ENCODE results near the gene MUC4.

MUC4 gene

DNA sequence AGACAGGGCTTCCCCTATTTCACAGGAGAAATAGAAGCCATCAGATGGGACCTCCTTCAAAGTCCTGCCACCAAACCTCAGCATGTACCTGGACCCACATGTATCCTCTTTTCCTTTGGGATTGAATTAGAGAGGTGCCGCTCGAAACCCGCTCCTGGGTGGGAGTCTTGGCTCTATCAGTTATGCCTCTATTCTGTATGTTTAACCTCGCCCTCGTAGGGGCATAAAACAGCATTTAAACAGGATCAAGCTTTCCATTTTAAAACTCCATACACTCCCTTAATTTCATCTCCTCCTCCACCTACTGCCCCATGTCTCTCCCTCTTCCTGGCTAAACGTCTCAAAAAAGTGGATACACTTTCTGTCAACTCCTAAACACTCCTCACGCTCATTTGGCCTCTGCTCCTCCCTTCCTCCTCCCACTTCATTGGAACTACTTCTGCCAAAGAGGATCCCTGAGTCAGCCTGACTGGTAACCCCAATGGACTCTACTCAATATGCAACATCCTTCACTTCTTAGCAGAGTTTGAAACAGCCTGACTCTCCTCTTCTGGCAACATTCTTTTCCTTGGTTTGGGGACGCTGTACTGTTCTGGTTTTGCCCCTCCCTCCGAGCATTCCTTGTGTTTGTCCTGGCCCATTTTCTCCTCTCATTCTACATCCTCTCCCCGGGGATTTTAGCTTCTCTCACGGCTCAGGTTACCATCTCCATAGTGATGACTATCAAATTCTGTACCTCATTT, 114.0 kb downstream of the MUC4 start:
- DNase-seq (ENCODE audit: low read depth) = no peak
